HepG2 (cell line): ENCODE results near the gene SRGAP3. TPM values are rescaled to one million over a fixed set of nuclear protein-coding genes. Genes with fewer than 3 reads are reported as not detected.

ENCODE experiments used
- ARID2 ChIP-seq: sonication (generic); formaldehyde crosslinking; IDR thresholded peaks from 2 replicates; pipeline ENCODE4 v1.8.1; 2022; ENCODE audit warnings: mild to moderate bottlenecking, missing genetic modification reagents, borderline replicate concordance
- CTCF ChIP-seq: sonication (generic); formaldehyde crosslinking; IDR thresholded peaks from 2 replicates; pipeline ENCODE4 v1.5.0; 2020; ENCODE audit warnings: mild to moderate bottlenecking, missing genetic modification reagents, moderate library complexity
- DNMT3B ChIP-seq: conservative IDR thresholded peaks from 2 replicates; pipeline ENCODE4 v1.6.1; 2016; ENCODE audit warnings: missing biosample characterization, control low read depth
- HIC2 ChIP-seq: sonication (generic); formaldehyde crosslinking; IDR thresholded peaks from 2 replicates; pipeline ENCODE4 v1.9.0; 2022; ENCODE audit warnings: low read depth, missing genetic modification reagents
- HNF1B ChIP-seq: sonication (generic); formaldehyde crosslinking; IDR thresholded peaks from 2 replicates; pipeline ENCODE4 v1.5.1; 2020; ENCODE audit warnings: mild to moderate bottlenecking, moderate library complexity, missing genetic modification reagents
- MXD3 ChIP-seq: IDR thresholded peaks from 2 replicates; pipeline ENCODE4 v1.6.1; 2016; ENCODE audit warnings: mild to moderate bottlenecking, missing biosample characterization, missing genetic modification reagents
- NR2F1 ChIP-seq, 2 experiments: fragments of 450-650 bp in 1 of 2; formaldehyde crosslinking in 1 of 2; IDR thresholded peaks; 2 replicates each; pipeline versions ENCODE4 v1.5.0 to v1.6.1; 2016 to 2020; ENCODE audit warnings: mild to moderate bottlenecking in 1 of 2, missing compliant biosample characterization in 1 of 2, missing genetic modification reagents in 1 of 2, moderate library complexity in 1 of 2
- REL ChIP-seq: sonication (generic); formaldehyde crosslinking; conservative IDR thresholded peaks from 2 replicates; pipeline ENCODE4 v1.8.0; 2022; ENCODE audit warnings: mild to moderate bottlenecking, missing genetic modification reagents, moderate library complexity
- RELA ChIP-seq: sonication (generic); formaldehyde crosslinking; IDR thresholded peaks from 2 replicates; pipeline ENCODE4 v1.4.0; 2020; ENCODE audit warnings: missing genetic modification reagents
- TBL1XR1 ChIP-seq: fragments of 150-350 bp; IDR thresholded peaks from 2 replicates; pipeline ENCODE4 v1.6.1; 2014; ENCODE audit warnings: borderline replicate concordance, low read length; ENCODE audit not compliant: partially characterized antibody
- TFAP4 ChIP-seq: sonication (generic); IDR thresholded peaks from 2 replicates; pipeline ENCODE4 v1.6.1; 2016; ENCODE audit warnings: low read depth, borderline replicate concordance
- ZBTB42 ChIP-seq: sonication (generic); formaldehyde crosslinking; IDR thresholded peaks from 2 replicates; pipeline ENCODE4 v1.5.0; 2020; ENCODE audit warnings: mild to moderate bottlenecking, missing genetic modification reagents
- ZFP37 ChIP-seq: sonication (generic); formaldehyde crosslinking; IDR thresholded peaks from 2 replicates; pipeline ENCODE4 v1.4.0; 2020; ENCODE audit warnings: missing genetic modification reagents, borderline replicate concordance
- ZMAT5 ChIP-seq: sonication (generic); formaldehyde crosslinking; IDR thresholded peaks from 2 replicates; pipeline ENCODE4 v1.5.0; 2020; ENCODE audit warnings: mild to moderate bottlenecking, low read depth, missing genetic modification reagents, borderline replicate concordance
- ZNF121 ChIP-seq: sonication (generic); formaldehyde crosslinking; IDR thresholded peaks from 2 replicates; pipeline ENCODE4 v1.5.0; 2020; ENCODE audit warnings: mild to moderate bottlenecking, missing genetic modification reagents
- ZNF251 ChIP-seq: sonication (generic); formaldehyde crosslinking; IDR thresholded peaks from 2 replicates; pipeline ENCODE4 v1.9.0; 2021; ENCODE audit warnings: mild to moderate bottlenecking, missing genetic modification reagents
- ZNF326 ChIP-seq: sonication (generic); formaldehyde crosslinking; IDR thresholded peaks from 2 replicates; pipeline ENCODE4 v1.4.0; 2020; ENCODE audit warnings: missing genetic modification reagents, borderline replicate concordance
- ZNF652 ChIP-seq: IDR thresholded peaks from 2 replicates; pipeline ENCODE4 v1.6.1; 2016; ENCODE audit warnings: low read depth, borderline replicate concordance
- ZNF788 ChIP-seq: sonication (generic); formaldehyde crosslinking; IDR thresholded peaks from 2 replicates; pipeline ENCODE4 v1.5.0; 2020; ENCODE audit warnings: mild to moderate bottlenecking, missing genetic modification reagents, borderline replicate concordance
- ZNF883 ChIP-seq: sonication (generic); formaldehyde crosslinking; IDR thresholded peaks from 2 replicates; pipeline ENCODE4 v1.5.1; 2020; ENCODE audit warnings: mild to moderate bottlenecking, missing genetic modification reagents; ENCODE audit errors: not compliant biosample characterization
- polyA plus RNA-seq, 8 experiments: library from polyadenylated mRNA; depleted of rRNA in 3 of 8; stranded (reverse) in 7 of 8; unstranded in 1 of 8; fragments of >200 nt; fragmentation: Illumina TruSeq in 4 of 8; extraction: Trizol in 4 of 8; gene quantifications; 2 replicates each; pipeline versions ENCODE4 v1.2.1 to v1.2.3, GENCODE V29; 2011 to 2016; ENCODE audit warnings: low read depth in 4 of 8, missing spikeins in 1 of 8, mixed read lengths in 1 of 8; ENCODE audit not compliant: insufficient read depth in 1 of 8
- total RNA-seq, 5 experiments: library from RNA; depleted of rRNA; stranded (reverse); fragments of >200 nt; fragmentation: Illumina TruSeq; extraction: Trizol; gene quantifications; 2 replicates each; pipeline ENCODE4 v1.2.3, GENCODE V29; 2016; ENCODE audit warnings: low read depth in 1 of 5

Gene SRGAP3
- total and polyA plus RNA-seq, 2 of the 13 experiments (the other 11 are each of a cell fraction or from before 2014, with no cell fraction given) = 1.2 to 1.4 TPM

GRCh38 chr3:8963137-8963853 is 286.2 kb downstream of the SRGAP3 start, which contains the start of gene RAD18 (continued):
- TF ChIP-seq TFAP4 (peak; percentile 13; the same call in 1 of the 2 replicates), REL (CRISPR knock-in tag) (no peak), ZNF652 (CRISPR knock-in tag) (peak; percentile 83), ZMAT5 (no peak), CTCF (CRISPR knock-in tag) (0 out of 2 replicates have a peak, but pooled peaks have one; percentile 7), ZNF788 (CRISPR knock-in tag) (peak; percentile 66; the same call in 1 of the 2 replicates), ZBTB42 (CRISPR knock-in tag) (no peak), TBL1XR1 (no peak), ZNF883 (CRISPR knock-in tag) (no peak), RELA (CRISPR knock-in tag) (no peak), DNMT3B (CRISPR knock-in tag) (no peak), HNF1B (CRISPR knock-in tag) (peak; percentile 69; the same call in 1 of the 2 replicates), MXD3 (CRISPR knock-in tag) (0 out of 2 replicates have a peak, but pooled peaks have one; percentile 59), HIC2 (no peak), ZNF121 (no peak), ZFP37 (no peak), ZNF251 (CRISPR knock-in tag) (no peak), ZNF326 (CRISPR knock-in tag) (no peak), ARID2 (CRISPR knock-in tag) (peak; percentile 65; the same call in 1 of the 2 replicates), NR2F1 (CRISPR knock-in tag; IDR thresholded peaks at IDR 0.05) (no peak)
